Left lung (tissue), 10 donors: Measurements from ENCODE around the gene TACR1. TPM values are rescaled to one million over a fixed set of nuclear protein-coding genes. Genes with fewer than 3 reads are reported as not detected.

Experiments
- ATAC-seq: fragments of 200-7000 bp; cut with Tn5 transposase; one replicate; pipeline ENCODE4 v1.9.1; 2020; ENCODE audit warnings: moderate library complexity
- DNase-seq, 4 donors: peaks; one replicate each; pipeline ENCODE4 v3.0.0-alpha.2; 2013 to 2020
- H3K27ac ChIP-seq, 2 donors: fragments of 200-600 bp; sonication (generic) in 1 of 2; one replicate each; pipeline versions ENCODE4 v1.5.0 to v1.8.0; 2020 to 2021
- H3K27me3 ChIP-seq, 2 donors: fragments of 200-600 bp; sonication (generic) in 1 of 2; one replicate each; pipeline versions ENCODE4 v1.5.0 to v1.8.0; 2020 to 2021
- H3K36me3 ChIP-seq, 2 donors: fragments of 200-600 bp; sonication (generic) in 1 of 2; one replicate each; pipeline versions ENCODE4 v1.5.0 to v1.8.0; 2020 to 2021
- H3K4me1 ChIP-seq, 2 donors: fragments of 200-600 bp; one replicate each; pipeline ENCODE4 v1.8.0; 2021
- H3K4me3 ChIP-seq, 2 donors: fragments of 200-600 bp; sonication (generic) in 1 of 2; one replicate each; pipeline versions ENCODE4 v1.5.0 to v1.8.0; 2020 to 2021; ENCODE audit warnings: mild to moderate bottlenecking in 1 of 2
- H3K9me3 ChIP-seq, 2 donors: fragments of 200-600 bp; sonication (generic) in 1 of 2; one replicate each; pipeline versions ENCODE4 v1.5.0 to v1.8.0; 2020 to 2021
- intact Hi-C, 2 donors: fragments of 100-400 bp; cut with DNase I; formaldehyde crosslinking; loops; one replicate each; pipeline versions ENCODE4 v1.11.2 to v1.14.2; 2022
- microRNA-seq, 2 donors: library from miRNA; unstranded; fragments of <30 nt; microRNA quantifications; one replicate each; pipeline ENCODE4, GENCODE V29; 2019
- polyA plus RNA-seq, 6 donors: library from polyadenylated mRNA; unstranded; fragments of 120-200 nt; gene quantifications; one replicate each; pipeline ENCODE4 v1.2.1, GENCODE V29; 2013; ENCODE audit not compliant: insufficient read length in 6 of 6
- total RNA-seq, 2 donors: library from RNA; stranded (reverse); fragmentation: NEBNext Ultra II Directional; extraction: Animal tissue kit (Norgen Biotek cat#: 25700); gene quantifications; one replicate each; pipeline ENCODE4 v1.2.1, GENCODE V29; 2021
- TF ChIP-seq, protein P1 (sequence below), 2 donors: fragments of 200-600 bp; sonication (generic) in 1 of 2; IDR thresholded peaks; one replicate each; pipeline versions ENCODE4 v1.5.0 to v1.8.0; 2021; ENCODE audit warnings: antibody characterized with exemption in 2 of 2
- donor health status: DM: no; HTN: yes; CAD: no.
- donor health status: DM: no; HTN: no; CAD: no.

Gene TACR1
- total and polyA plus RNA-seq, 8 donors, result 0.09 to 3.2 (median 2.2) TPM

DNA sequence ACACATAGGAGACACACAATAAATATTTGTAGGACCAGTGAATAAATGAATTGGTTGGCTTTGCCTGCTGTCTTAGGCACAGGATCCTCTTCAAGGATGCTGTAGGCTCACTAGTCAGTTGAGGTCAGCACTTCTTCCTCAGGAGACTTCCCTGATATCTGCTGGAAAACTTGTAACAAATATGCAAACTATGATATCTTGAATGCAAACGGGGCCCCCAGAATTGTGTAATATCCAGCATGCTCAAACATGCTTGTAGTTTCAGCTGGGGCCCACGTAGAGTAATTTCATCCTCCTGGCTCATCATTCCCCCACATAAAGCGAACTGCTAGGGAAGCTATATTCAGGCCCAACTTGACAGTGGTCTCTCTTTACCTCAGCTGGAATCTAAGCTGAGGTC lies 197.3 kb downstream of the TACR1 start:
- no peaks in the 10 kb centered on the region for H3K36me3 ChIP-seq
- intact Hi-C loops, result no loop called here
- no peaks in the 10 kb centered on the region for H3K27me3 ChIP-seq
- ATAC-seq, result no peak
- H3K27ac ChIP-seq, result no peak overlapping the region
- H3K9me3 ChIP-seq, result peaks cover 0 to 10% of the 10 kb centered on the region in 2 donors
- H3K4me3 ChIP-seq, result no peak overlapping the region
- H3K4me1 ChIP-seq, result no peaks in the 10 kb centered on the region
- no peak for DNase-seq
- TF ChIP-seq, protein P1, sequence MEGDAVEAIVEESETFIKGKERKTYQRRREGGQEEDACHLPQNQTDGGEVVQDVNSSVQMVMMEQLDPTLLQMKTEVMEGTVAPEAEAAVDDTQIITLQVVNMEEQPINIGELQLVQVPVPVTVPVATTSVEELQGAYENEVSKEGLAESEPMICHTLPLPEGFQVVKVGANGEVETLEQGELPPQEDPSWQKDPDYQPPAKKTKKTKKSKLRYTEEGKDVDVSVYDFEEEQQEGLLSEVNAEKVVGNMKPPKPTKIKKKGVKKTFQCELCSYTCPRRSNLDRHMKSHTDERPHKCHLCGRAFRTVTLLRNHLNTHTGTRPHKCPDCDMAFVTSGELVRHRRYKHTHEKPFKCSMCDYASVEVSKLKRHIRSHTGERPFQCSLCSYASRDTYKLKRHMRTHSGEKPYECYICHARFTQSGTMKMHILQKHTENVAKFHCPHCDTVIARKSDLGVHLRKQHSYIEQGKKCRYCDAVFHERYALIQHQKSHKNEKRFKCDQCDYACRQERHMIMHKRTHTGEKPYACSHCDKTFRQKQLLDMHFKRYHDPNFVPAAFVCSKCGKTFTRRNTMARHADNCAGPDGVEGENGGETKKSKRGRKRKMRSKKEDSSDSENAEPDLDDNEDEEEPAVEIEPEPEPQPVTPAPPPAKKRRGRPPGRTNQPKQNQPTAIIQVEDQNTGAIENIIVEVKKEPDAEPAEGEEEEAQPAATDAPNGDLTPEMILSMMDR (IDR thresholded peaks at IDR 0.05), result no peak

DNA sequence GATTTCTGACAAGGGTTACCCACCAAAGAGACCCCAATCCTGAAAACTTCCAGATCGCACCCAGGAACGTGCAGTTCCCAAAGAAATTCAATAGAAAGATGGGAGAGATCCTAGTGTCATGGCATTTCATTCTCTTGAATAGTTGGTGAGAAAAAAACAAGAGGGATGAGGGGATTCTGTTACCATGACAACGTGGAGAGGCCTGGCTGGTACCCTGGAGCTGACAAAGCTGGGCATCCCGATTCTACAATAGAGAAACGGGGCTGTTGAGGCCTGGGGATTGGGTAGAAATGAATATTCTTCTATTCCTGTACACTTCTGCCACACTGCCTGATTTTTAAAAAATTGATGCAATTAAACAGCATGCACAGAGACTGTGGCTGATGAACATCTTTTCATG lies 199.9 kb downstream of the TACR1 start:
- Histone ChIP-seq H3K27me3 (no peaks in the 10 kb centered on the region), H3K4me1 (no peaks in the 10 kb centered on the region), H3K27ac (no peak overlapping the region), H3K36me3 (no peaks in the 10 kb centered on the region), H3K9me3 (peaks cover 0 to 10% of the 10 kb centered on the region in 2 donors), H3K4me3 (no peak overlapping the region)
- intact Hi-C loops, result no loop called here
- ATAC-seq (no peak), DNase-seq (no peak)
- TF ChIP-seq, protein P1 (IDR thresholded peaks at IDR 0.05), result no peak

Small RNA genes lying within 50 kb of the gene (microRNA-seq; reads per million reads assigned to microRNA genes)
- gene MIR5000, result 0.68 to 1.5 reads per million in 2 donors

Other genes with a start within 250 kb of the TACR1 start
- gene POLE4, start 240.9 kb downstream of the TACR1 start, total RNA-seq, result 10 to 100 TPM; 66.9 to 78.0 TPM
- 10 to 100 TPM; 40.5 to 55.1 (median 44.3) TPM for gene POLE4, start 240.9 kb downstream of the TACR1 start, polyA plus RNA-seq